GM06990 (cell line): ENCODE results near the gene FEZ2.

Source experiments
- DNase-seq: peaks from one replicate; pipeline ENCODE4 v3.0.0-alpha.2; 2011; ENCODE audit not compliant: insufficient read length; ENCODE audit errors: extremely low read depth
- H3K27me3 ChIP-seq: replicated peaks from 2 replicates; pipeline ENCODE4 v1.6.0; 2011; ENCODE audit warnings: low read length; ENCODE audit not compliant: control insufficient read depth, insufficient read depth
- H3K36me3 ChIP-seq: 2 replicates; pipeline ENCODE4 v1.5.1; 2011; ENCODE audit warnings: low read length; ENCODE audit not compliant: control insufficient read depth, insufficient read depth
- H3K4me3 ChIP-seq: replicated peaks from 2 replicates; pipeline ENCODE4 v1.5.1; 2011; ENCODE audit warnings: low read depth, mild to moderate bottlenecking, control low read depth, low read length
- TF ChIP-seq, protein P1 (sequence below): IDR thresholded peaks from 2 replicates; pipeline ENCODE4 v1.5.1; 2011; ENCODE audit warnings: low read length, control low read depth, mild to moderate bottlenecking, inconsistent platforms; ENCODE audit not compliant: insufficient read depth, poor library complexity, severe bottlenecking

The FEZ2 gene

DNA sequence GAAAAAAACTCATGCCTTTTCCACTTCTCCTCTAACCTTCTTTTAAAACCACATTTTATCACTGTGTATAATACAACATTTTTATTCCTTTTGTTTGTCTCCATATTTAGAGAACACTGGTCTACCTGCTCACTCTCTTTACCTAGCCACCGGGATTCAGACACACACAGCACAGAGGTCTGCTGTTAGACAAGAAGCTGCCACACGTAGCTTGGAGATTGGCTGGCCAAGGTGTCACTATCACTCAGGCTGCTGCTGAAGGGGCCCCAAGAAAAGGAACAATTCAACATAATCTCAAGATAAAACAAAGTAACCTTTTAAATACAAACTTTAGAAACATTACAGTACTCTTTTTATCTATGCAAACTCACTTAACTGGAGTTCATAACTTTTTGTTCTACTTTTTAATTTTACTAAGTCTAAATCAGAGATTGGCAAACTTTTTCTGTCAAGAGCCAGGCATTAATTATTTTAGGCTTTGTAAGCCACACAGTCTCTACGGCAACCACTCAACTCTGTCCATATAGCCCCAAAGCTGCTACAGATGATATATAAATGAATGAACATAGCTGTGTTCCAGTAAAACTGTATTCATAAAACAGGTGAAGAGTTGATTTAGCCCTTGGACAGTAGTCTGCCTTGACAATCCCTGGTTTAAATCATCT, 25.8 kb downstream of the FEZ2 start:
- H3K4me3 ChIP-seq: no peak overlapping the region
- TF ChIP-seq, protein P1, sequence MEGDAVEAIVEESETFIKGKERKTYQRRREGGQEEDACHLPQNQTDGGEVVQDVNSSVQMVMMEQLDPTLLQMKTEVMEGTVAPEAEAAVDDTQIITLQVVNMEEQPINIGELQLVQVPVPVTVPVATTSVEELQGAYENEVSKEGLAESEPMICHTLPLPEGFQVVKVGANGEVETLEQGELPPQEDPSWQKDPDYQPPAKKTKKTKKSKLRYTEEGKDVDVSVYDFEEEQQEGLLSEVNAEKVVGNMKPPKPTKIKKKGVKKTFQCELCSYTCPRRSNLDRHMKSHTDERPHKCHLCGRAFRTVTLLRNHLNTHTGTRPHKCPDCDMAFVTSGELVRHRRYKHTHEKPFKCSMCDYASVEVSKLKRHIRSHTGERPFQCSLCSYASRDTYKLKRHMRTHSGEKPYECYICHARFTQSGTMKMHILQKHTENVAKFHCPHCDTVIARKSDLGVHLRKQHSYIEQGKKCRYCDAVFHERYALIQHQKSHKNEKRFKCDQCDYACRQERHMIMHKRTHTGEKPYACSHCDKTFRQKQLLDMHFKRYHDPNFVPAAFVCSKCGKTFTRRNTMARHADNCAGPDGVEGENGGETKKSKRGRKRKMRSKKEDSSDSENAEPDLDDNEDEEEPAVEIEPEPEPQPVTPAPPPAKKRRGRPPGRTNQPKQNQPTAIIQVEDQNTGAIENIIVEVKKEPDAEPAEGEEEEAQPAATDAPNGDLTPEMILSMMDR: no peak
- no peaks in the 10 kb centered on the region for H3K27me3 ChIP-seq
- DNase-seq: no peak
- peaks cover 2% of the 10 kb centered on the region for H3K36me3 ChIP-seq

DNA sequence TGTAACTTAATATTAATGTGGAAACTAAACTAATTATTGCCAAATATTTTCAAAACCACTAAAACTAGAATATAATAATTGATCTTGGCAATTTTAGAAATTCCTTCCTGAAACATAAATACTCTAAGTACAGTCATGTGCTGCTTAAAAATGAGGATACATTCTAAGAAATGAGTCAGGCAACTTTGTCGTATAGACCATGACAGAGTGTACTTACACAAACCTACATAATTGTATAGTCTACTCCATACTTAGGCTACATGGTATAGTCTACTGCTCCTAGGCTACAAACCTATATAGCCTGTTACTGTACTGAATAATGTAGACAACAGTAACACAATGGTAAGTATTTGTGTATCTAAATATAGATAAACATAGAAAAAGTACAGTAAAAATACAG, 27.6 kb downstream of the FEZ2 start:
- Histone ChIP-seq H3K36me3 (peaks cover 4% of the 10 kb centered on the region), H3K27me3 (no peaks in the 10 kb centered on the region), H3K4me3 (no peak overlapping the region)
- DNase-seq: no peak
- TF ChIP-seq, protein P1: no peak

DNA sequence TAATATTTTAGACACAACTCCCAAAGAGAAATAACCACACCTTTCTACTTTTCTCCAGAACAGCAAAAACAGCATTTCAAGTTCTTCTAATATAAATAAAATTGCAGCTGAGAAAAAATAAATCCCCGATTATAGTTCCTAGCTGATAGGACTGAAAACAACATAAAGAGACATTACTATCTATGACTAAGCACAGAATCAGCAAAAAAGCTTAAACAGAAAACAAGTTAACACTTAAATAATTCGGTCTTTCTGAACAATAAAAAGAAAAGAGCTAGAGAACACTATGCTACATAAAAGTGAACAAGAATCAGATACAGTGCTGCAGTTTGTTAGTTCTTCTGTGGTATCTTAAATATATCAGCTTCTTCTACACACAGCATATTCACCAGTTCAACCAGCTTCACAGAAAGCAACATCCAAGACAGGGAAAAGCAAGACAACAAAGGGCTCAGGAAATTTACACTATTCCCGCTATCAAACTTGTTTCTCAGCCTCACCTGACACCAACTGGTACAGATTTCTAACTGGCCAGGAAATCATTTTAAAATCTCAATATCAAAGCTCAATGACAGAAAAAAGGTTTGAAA, 28.6 kb downstream of the FEZ2 start:
- H3K27me3 ChIP-seq: no peaks in the 10 kb centered on the region
- H3K36me3 ChIP-seq: peaks cover 4% of the 10 kb centered on the region
- no peak for DNase-seq
- no peak overlapping the region for H3K4me3 ChIP-seq
- TF ChIP-seq, protein P1: no peak

DNA sequence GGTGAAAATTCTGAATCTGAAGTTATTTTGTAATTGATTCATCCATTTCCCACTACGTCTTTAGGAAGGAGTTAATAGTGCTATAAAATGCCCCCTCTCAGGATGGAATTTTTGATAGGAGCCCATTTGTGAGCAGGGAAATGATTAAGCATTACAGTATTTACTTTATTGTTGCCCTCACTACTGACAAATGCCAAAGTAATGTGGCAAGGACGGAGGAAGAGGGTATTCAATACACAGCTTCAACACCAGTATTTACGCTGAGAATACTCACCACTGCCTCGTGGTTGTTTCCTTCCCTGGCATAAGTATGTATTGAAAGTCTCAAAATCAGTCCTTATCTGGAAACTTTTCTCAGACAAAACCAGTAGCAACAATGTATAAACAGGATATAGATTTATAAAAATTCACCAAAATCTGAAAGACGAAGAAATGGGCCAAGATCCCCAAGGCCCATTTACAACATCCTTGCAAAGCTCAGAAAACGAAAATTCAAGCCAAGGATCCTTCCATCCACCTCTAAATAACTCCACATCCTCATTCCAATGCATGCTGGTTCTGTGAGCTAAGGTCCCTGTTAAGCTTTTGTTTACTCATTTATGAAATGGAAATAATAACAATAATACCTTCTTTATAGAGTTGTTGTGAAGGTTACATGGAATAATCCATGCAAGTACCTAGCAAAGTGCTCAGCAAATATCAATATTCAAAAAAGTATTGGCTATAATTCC, 29.3 kb downstream of the FEZ2 start:
- DNase-seq: no peak
- Histone ChIP-seq H3K36me3 (peaks cover 4% of the 10 kb centered on the region), H3K27me3 (no peaks in the 10 kb centered on the region), H3K4me3 (no peak overlapping the region)
- TF ChIP-seq, protein P1: no peak

DNA sequence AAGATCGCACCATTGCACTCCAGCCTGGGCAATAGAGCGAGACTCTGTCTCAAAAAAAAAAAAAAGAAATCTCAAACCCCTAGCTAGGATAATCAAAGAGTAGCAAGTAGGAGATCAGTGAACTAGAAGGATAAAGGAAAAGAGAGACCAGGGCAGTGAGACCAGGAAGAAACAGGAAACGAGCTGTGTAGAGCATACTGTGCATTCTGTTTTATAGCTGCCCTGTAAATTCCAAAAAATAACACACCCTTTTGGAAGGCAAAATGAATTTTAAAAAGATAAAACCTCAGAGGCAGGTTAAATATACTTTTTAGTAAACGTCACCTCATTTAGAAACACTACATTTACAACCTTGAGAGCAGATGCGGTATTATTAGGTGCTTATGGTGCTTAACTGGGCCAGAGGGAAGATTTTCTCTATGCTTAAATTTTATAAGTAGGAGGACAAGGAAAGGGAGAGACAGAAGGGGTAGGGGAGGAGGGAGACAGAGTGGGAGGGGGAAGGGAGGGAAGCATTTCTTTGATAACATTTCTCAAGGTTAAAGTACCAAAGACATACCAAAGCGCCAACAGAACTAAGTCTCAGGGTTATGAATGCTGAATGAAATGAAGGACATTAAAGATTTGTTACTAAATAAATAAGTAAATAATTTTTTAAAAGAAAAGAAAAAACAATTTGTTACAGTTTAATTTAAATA, 30.1 kb downstream of the FEZ2 start:
- no peaks in the 10 kb centered on the region for H3K27me3 ChIP-seq
- no peak overlapping the region for H3K4me3 ChIP-seq
- no peak for DNase-seq
- H3K36me3 ChIP-seq: peaks cover 2% of the 10 kb centered on the region
- TF ChIP-seq, protein P1: no peak
